ENCODE measurements around the gene DGLUCY.

The DGLUCY gene

DNA sequence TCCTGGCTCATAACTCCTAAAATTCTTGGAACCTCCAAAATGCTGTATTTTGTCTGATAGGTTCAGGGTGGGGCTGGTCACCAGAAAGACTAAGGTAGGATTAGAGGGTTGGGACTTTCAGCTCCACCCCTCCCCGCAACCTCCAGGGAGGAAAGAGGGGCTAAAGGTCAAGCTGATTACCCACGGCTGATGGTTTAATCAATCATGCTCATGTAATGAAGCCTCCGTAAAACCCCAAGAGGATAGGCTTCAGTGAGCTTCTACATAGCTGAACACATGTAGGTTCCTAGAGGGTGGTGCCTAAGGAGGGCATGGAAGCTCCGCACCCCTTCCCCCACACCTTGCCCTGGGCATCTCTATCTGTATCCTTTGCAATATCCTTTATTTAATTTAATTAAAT is 60.0 kb downstream of the DGLUCY start:
- peaks cover 0 to 24% of the 10 kb centered on the region in 2 experiments; a peak in 2 of 3 replicates for H3K36me3 ChIP-seq (ENCODE audit: control insufficient read depth in 2 of 2, insufficient read depth in 1 of 2, low read length in 2 of 2)
- H3K27ac ChIP-seq (ENCODE audit: extremely low read depth, low read depth, low read length), result no peak overlapping the region
- ChIA-PET CTCF (interaction anchor here (0.5 to 8.3 kb wide), 32 partner anchors 8 to 1158 kb away, joined by 3 to 169 read pairs (median 5); no protein-coding TSS in a partner anchor), POLR2A (interaction anchor here (0.8 kb wide), 1 partner anchor 271 kb away, joined by 4 read pairs; no protein-coding TSS in a partner anchor)
- H3K4me1 ChIP-seq (ENCODE audit: control insufficient read depth, insufficient read depth, low read length), result no peaks in the 10 kb centered on the region
- TF ChIP-seq ZNF626 (tag by site-specific recombination; IDR thresholded peaks at IDR 0.05), result no peak
- TF ChIP-seq, protein P1, sequence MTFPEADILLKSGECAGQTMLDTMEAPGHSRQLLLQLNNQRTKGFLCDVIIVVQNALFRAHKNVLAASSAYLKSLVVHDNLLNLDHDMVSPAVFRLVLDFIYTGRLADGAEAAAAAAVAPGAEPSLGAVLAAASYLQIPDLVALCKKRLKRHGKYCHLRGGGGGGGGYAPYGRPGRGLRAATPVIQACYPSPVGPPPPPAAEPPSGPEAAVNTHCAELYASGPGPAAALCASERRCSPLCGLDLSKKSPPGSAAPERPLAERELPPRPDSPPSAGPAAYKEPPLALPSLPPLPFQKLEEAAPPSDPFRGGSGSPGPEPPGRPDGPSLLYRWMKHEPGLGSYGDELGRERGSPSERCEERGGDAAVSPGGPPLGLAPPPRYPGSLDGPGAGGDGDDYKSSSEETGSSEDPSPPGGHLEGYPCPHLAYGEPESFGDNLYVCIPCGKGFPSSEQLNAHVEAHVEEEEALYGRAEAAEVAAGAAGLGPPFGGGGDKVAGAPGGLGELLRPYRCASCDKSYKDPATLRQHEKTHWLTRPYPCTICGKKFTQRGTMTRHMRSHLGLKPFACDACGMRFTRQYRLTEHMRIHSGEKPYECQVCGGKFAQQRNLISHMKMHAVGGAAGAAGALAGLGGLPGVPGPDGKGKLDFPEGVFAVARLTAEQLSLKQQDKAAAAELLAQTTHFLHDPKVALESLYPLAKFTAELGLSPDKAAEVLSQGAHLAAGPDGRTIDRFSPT (tag by site-specific recombination; IDR thresholded peaks at IDR 0.05), result no peak
- TF ChIP-seq YY2 (tag by site-specific recombination; IDR thresholded peaks at IDR 0.05), result no peak
- TF ChIP-seq ZBTB20 (tag by site-specific recombination; IDR thresholded peaks at IDR 0.05), result no peak
- TF ChIP-seq, protein P2, sequence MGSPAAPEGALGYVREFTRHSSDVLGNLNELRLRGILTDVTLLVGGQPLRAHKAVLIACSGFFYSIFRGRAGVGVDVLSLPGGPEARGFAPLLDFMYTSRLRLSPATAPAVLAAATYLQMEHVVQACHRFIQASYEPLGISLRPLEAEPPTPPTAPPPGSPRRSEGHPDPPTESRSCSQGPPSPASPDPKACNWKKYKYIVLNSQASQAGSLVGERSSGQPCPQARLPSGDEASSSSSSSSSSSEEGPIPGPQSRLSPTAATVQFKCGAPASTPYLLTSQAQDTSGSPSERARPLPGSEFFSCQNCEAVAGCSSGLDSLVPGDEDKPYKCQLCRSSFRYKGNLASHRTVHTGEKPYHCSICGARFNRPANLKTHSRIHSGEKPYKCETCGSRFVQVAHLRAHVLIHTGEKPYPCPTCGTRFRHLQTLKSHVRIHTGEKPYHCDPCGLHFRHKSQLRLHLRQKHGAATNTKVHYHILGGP (tag by site-specific recombination; IDR thresholded peaks at IDR 0.05), result no peak
- TF ChIP-seq ZNF660 (tag by site-specific recombination; IDR thresholded peaks at IDR 0.05), result no peak
- TF ChIP-seq GLIS2 (tag by site-specific recombination; IDR thresholded peaks at IDR 0.05), result no peak
- TF ChIP-seq, protein P3, sequence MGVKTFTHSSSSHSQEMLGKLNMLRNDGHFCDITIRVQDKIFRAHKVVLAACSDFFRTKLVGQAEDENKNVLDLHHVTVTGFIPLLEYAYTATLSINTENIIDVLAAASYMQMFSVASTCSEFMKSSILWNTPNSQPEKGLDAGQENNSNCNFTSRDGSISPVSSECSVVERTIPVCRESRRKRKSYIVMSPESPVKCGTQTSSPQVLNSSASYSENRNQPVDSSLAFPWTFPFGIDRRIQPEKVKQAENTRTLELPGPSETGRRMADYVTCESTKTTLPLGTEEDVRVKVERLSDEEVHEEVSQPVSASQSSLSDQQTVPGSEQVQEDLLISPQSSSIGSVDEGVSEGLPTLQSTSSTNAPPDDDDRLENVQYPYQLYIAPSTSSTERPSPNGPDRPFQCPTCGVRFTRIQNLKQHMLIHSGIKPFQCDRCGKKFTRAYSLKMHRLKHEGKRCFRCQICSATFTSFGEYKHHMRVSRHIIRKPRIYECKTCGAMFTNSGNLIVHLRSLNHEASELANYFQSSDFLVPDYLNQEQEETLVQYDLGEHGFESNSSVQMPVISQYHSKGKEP (tag by site-specific recombination; IDR thresholded peaks at IDR 0.05), result no peak
- TF ChIP-seq ZNF169 (tag by site-specific recombination; IDR thresholded peaks at IDR 0.05), result no peak
- TF ChIP-seq, protein P4, sequence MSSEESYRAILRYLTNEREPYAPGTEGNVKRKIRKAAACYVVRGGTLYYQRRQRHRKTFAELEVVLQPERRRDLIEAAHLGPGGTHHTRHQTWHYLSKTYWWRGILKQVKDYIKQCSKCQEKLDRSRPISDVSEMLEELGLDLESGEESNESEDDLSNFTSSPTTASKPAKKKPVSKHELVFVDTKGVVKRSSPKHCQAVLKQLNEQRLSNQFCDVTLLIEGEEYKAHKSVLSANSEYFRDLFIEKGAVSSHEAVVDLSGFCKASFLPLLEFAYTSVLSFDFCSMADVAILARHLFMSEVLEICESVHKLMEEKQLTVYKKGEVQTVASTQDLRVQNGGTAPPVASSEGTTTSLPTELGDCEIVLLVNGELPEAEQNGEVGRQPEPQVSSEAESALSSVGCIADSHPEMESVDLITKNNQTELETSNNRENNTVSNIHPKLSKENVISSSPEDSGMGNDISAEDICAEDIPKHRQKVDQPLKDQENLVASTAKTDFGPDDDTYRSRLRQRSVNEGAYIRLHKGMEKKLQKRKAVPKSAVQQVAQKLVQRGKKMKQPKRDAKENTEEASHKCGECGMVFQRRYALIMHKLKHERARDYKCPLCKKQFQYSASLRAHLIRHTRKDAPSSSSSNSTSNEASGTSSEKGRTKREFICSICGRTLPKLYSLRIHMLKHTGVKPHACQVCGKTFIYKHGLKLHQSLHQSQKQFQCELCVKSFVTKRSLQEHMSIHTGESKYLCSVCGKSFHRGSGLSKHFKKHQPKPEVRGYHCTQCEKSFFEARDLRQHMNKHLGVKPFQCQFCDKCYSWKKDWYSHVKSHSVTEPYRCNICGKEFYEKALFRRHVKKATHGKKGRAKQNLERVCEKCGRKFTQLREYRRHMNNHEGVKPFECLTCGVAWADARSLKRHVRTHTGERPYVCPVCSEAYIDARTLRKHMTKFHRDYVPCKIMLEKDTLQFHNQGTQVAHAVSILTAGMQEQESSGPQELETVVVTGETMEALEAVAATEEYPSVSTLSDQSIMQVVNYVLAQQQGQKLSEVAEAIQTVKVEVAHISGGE (tag by site-specific recombination; conservative IDR thresholded peaks at IDR 0.05; ENCODE audit: low read depth), result no peak
- TF ChIP-seq, protein P5, sequence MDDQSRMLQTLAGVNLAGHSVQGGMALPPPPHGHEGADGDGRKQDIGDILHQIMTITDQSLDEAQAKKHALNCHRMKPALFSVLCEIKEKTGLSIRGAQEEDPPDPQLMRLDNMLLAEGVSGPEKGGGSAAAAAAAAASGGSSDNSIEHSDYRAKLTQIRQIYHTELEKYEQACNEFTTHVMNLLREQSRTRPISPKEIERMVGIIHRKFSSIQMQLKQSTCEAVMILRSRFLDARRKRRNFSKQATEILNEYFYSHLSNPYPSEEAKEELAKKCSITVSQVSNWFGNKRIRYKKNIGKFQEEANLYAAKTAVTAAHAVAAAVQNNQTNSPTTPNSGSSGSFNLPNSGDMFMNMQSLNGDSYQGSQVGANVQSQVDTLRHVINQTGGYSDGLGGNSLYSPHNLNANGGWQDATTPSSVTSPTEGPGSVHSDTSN (CRISPR knock-in tag; IDR thresholded peaks at IDR 0.05), result no peak
- TF ChIP-seq, protein P6, sequence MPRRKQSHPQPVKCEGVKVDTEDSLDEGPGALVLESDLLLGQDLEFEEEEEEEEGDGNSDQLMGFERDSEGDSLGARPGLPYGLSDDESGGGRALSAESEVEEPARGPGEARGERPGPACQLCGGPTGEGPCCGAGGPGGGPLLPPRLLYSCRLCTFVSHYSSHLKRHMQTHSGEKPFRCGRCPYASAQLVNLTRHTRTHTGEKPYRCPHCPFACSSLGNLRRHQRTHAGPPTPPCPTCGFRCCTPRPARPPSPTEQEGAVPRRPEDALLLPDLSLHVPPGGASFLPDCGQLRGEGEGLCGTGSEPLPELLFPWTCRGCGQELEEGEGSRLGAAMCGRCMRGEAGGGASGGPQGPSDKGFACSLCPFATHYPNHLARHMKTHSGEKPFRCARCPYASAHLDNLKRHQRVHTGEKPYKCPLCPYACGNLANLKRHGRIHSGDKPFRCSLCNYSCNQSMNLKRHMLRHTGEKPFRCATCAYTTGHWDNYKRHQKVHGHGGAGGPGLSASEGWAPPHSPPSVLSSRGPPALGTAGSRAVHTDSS (tag by site-specific recombination; IDR thresholded peaks at IDR 0.05), result no peak
- TF ChIP-seq, protein P7, sequence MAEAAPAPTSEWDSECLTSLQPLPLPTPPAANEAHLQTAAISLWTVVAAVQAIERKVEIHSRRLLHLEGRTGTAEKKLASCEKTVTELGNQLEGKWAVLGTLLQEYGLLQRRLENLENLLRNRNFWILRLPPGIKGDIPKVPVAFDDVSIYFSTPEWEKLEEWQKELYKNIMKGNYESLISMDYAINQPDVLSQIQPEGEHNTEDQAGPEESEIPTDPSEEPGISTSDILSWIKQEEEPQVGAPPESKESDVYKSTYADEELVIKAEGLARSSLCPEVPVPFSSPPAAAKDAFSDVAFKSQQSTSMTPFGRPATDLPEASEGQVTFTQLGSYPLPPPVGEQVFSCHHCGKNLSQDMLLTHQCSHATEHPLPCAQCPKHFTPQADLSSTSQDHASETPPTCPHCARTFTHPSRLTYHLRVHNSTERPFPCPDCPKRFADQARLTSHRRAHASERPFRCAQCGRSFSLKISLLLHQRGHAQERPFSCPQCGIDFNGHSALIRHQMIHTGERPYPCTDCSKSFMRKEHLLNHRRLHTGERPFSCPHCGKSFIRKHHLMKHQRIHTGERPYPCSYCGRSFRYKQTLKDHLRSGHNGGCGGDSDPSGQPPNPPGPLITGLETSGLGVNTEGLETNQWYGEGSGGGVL (tag by site-specific recombination; IDR thresholded peaks at IDR 0.05), result no peak
- no peak for TF ChIP-seq ZNF670 (tag by site-specific recombination; IDR thresholded peaks at IDR 0.05; ENCODE audit: low read depth)
- no peak for TF ChIP-seq MYNN (tag by site-specific recombination; IDR thresholded peaks at IDR 0.05; ENCODE audit: borderline replicate concordance)
- TF ChIP-seq, protein P8, sequence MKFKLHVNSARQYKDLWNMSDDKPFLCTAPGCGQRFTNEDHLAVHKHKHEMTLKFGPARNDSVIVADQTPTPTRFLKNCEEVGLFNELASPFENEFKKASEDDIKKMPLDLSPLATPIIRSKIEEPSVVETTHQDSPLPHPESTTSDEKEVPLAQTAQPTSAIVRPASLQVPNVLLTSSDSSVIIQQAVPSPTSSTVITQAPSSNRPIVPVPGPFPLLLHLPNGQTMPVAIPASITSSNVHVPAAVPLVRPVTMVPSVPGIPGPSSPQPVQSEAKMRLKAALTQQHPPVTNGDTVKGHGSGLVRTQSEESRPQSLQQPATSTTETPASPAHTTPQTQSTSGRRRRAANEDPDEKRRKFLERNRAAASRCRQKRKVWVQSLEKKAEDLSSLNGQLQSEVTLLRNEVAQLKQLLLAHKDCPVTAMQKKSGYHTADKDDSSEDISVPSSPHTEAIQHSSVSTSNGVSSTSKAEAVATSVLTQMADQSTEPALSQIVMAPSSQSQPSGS (tag by site-specific recombination; IDR thresholded peaks at IDR 0.05; ENCODE audit: low read depth), result no peak
- no peak for TF ChIP-seq KLF1 (tag by site-specific recombination; IDR thresholded peaks at IDR 0.05)
- H3K9me3 ChIP-seq (ENCODE audit: control insufficient read depth, insufficient read depth, low read depth, low read length), result no peaks in the 10 kb centered on the region
- H3K4me3 ChIP-seq (ENCODE audit: low read depth, low read length), result no peak overlapping the region
